ENCODE measurements around the gene GPR143. TPM values are rescaled to one million over a fixed set of nuclear protein-coding genes. Genes with fewer than 3 reads are reported as not detected.
"Not testable (repeated sequence)": the region's sequence is repeated elsewhere in the genome, so short reads cannot be mapped to it uniquely, and the experiment has no call there.

GPR143 gene
- total RNA-seq (2014; rRNA removed; shearing (Covaris generic)), result not detected in 2 replicates
- not detected in 2 replicates for polyA plus RNA-seq (2016; fragmentation: Nextera tagmentation; extraction: Ambion mirVana)

DNA sequence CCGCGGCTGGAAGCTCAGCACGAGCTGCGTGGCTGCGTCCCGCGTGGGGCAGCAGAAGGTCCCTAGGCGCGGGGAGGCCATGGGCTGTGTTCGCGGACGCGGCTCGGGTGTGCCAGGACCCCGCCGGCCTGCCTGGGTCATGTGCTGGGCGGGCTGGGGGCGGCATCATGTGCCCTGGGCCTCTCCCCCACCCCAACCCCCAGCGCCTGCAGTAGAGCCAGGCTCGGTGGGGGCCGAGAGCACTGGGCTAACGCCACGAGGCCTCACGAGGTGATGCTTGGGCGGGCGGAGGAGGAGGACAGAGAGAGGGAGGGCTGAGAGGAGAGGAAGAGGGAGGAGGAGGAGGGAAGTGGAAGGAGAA lies at the start of gene GPR143:
TSS of gene GPR143 (minus strand) at position 111 of the 361 bp plus-strand sequence. CDS start at position 81, 30 bp downstream.
- no peak within 1 kb of the TSS for H3K4me2 ChIP-seq (ENCODE audit: unreplicated experiment)
- H3K9me3 ChIP-seq (ENCODE audit: low read depth), result no peaks in the 10 kb centered on the region
- H3K79me2 ChIP-seq (ENCODE audit: insufficient read depth), result no peaks in the 10 kb centered on the region
- DNase-seq, result no peak
- H3K27ac ChIP-seq, result no peak within 1 kb of the TSS
- H3K4me1 ChIP-seq (ENCODE audit: insufficient read depth), result no peaks in the 10 kb centered on the region
- in situ Hi-C loops (cut with MboI), result no loop called here
- 66 to 100% methylated on average over 1 to 7 of the region's 26 CpGs for WGBS, 2 experiments (ENCODE audit: low coverage in 1 of 2, low lambda C conversion rate in 2 of 2, missing lambda C conversion rate in 2 of 2)
- no peaks in the 10 kb centered on the region for H3K27me3 ChIP-seq (replicated peaks; ENCODE audit: insufficient read depth)
- no peak within 1 kb of the TSS for H2AFZ ChIP-seq
- H3K9ac ChIP-seq, result no peak within 1 kb of the TSS
- no peaks in the 10 kb centered on the region for H4K20me1 ChIP-seq (ENCODE audit: insufficient read depth)
- no peak for TF ChIP-seq EZH2phosphoT487 (IDR thresholded peaks at IDR 0.05; ENCODE audit: insufficient read depth, low read depth)
- no peak for TF ChIP-seq EZH2 (IDR thresholded peaks at IDR 0.05; ENCODE audit: insufficient read depth, poor library complexity, severe bottlenecking)
- H3K36me3 ChIP-seq (ENCODE audit: low read depth), result no peaks in the 10 kb centered on the region
- H3K9me2 ChIP-seq (ENCODE audit: insufficient read depth), result no peaks in the 10 kb centered on the region
- H3F3A ChIP-seq (ENCODE audit: insufficient read depth), result no peaks in the 10 kb centered on the region
- no peak within 1 kb of the TSS for H3K4me3 ChIP-seq

DNA sequence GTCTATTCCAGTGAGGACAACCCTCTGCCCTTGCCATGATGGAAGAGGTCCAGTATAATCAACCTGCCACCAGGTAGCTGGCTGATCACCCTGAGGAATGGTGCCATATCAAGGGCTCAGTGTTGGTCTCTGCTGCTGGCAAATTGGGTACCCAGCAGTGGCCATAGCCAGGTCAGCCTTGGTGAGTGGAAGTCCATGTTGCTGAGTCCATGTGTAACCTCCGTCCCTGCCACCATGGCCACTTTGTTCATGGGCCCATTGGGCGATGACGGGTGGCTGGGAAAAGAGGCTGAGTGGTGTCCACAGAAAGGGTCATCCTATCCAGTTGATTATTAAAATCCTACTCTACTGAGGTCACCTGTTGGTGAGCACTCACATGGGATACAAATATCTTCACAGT lies 45.4 kb upstream of the GPR143 start:
- H2AFZ ChIP-seq; H3K27ac ChIP-seq; H3K4me3 ChIP-seq; H3K27me3 ChIP-seq (replicated peaks; ENCODE audit: insufficient read depth); H3K36me3 ChIP-seq (ENCODE audit: low read depth); H3F3A ChIP-seq (ENCODE audit: insufficient read depth); H3K4me2 ChIP-seq (ENCODE audit: unreplicated experiment); H3K4me1 ChIP-seq (ENCODE audit: insufficient read depth); in situ Hi-C loops (cut with MboI); H4K20me1 ChIP-seq (ENCODE audit: insufficient read depth); H3K79me2 ChIP-seq (ENCODE audit: insufficient read depth); H3K9me3 ChIP-seq (ENCODE audit: low read depth); H3K9ac ChIP-seq; DNase-seq; H3K9me2 ChIP-seq (ENCODE audit: insufficient read depth): not testable (repeated sequence)
- 62 to 100% methylated on average over 2 to 3 of the region's 3 CpGs for WGBS, 2 experiments (ENCODE audit: low coverage in 1 of 2, low lambda C conversion rate in 2 of 2, missing lambda C conversion rate in 2 of 2)

DNA sequence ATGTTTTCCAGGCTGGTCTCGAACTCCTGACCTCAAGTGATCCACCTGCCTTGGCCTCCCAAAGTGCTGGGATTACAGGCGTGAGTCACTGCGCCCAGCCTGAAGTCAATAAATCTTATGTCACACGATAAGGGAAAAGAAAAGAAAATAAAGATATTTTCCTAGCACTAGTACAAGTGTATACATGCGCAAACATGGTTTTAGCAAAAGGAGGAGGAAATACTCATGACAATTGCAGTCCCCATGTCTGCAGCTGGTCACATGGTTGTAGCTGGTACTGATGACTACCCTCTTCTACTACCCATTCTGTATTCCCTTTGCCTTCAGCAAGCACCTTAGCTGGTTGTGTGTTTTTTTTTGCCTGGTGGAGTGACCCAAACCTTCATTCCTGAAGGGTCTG lies 44.2 kb upstream of the GPR143 start:
- 52 to 55% methylated on average over 5 of the region's 5 CpGs for WGBS, 2 experiments (ENCODE audit: low coverage in 1 of 2, low lambda C conversion rate in 2 of 2, missing lambda C conversion rate in 2 of 2)
- H3K9ac ChIP-seq; H2AFZ ChIP-seq; H3K27me3 ChIP-seq (replicated peaks; ENCODE audit: insufficient read depth); H3K4me2 ChIP-seq (ENCODE audit: unreplicated experiment); H4K20me1 ChIP-seq (ENCODE audit: insufficient read depth); H3F3A ChIP-seq (ENCODE audit: insufficient read depth); H3K4me1 ChIP-seq (ENCODE audit: insufficient read depth); H3K9me3 ChIP-seq (ENCODE audit: low read depth); H3K36me3 ChIP-seq (ENCODE audit: low read depth); H3K4me3 ChIP-seq; H3K9me2 ChIP-seq (ENCODE audit: insufficient read depth); in situ Hi-C loops (cut with MboI); DNase-seq; H3K27ac ChIP-seq; H3K79me2 ChIP-seq (ENCODE audit: insufficient read depth): not testable (repeated sequence)

DNA sequence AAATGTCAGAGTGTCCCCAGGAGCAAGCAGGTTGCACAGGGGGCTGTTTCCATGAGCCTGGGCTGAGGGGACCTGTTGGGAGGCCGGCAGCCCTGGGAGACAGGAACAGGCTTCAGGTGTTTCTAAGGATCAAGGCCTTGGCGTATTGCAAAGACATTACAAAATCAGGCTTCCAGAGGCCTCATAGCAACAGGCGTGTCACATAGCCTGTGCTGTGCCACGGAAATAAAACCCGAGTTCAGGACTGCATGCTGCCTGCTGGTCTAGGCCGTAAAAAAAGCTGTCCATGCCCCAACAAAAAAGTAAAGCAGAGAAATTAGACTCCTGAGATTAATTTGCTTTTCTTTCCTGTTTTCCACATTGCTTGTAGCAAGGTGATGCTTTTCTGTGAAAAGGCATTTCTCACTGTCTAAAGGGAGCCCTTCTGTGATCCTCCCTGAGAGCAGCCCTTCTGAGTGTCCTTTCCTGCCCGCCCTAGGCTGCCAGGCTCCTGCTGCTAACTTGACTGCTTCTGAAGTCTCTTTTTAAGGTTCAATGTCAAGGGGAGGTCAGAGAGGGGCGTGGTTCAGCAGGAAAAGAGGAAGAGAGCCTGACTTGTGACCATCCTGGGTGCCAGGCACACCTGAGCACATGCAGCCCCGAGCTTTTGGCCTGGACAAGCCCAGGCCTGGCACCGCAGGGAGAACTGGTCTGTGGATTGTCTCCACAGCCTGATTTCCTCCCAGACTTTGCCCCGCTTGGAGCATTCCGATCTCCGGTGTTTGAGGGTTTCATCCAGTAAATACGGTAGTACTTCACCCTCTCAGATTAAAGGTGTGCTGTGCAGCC lies 41.9 kb upstream of the GPR143 start:
- Histone ChIP-seq H3K36me3 (ENCODE audit: low read depth) (no peaks in the 10 kb centered on the region), H3K27me3 (replicated peaks; ENCODE audit: insufficient read depth) (no peaks in the 10 kb centered on the region), H3K79me2 (ENCODE audit: insufficient read depth) (no peaks in the 10 kb centered on the region), H3K27ac (no peak overlapping the region), H3K9ac (no peak overlapping the region), H3K4me1 (ENCODE audit: insufficient read depth) (no peaks in the 10 kb centered on the region), H3K9me3 (ENCODE audit: low read depth) (no peaks in the 10 kb centered on the region), H4K20me1 (ENCODE audit: insufficient read depth) (no peaks in the 10 kb centered on the region), H2AFZ (no peak overlapping the region), H3K9me2 (ENCODE audit: insufficient read depth) (no peaks in the 10 kb centered on the region), H3K4me2 (ENCODE audit: unreplicated experiment) (no peak overlapping the region), H3K4me3 (no peak overlapping the region), H3F3A (ENCODE audit: insufficient read depth) (no peaks in the 10 kb centered on the region)
- TF ChIP-seq EZH2phosphoT487 (IDR thresholded peaks at IDR 0.05; ENCODE audit: insufficient read depth, low read depth), result no peak
- TF ChIP-seq EZH2 (IDR thresholded peaks at IDR 0.05; ENCODE audit: insufficient read depth, poor library complexity, severe bottlenecking), result no peak
- no peak for DNase-seq
- 60 to 67% methylated on average over 9 to 11 of the region's 14 CpGs for WGBS, 2 experiments (ENCODE audit: low coverage in 1 of 2, low lambda C conversion rate in 2 of 2, missing lambda C conversion rate in 2 of 2)
- in situ Hi-C loops (cut with MboI), result no loop called here

GRCh38 chrX:9805956-9806355 lies 40.3 kb upstream of the GPR143 start:
- no peaks in the 10 kb centered on the region for H3K36me3 ChIP-seq (ENCODE audit: low read depth)
- no peak overlapping the region for H2AFZ ChIP-seq
- H3K27ac ChIP-seq, result no peak overlapping the region
- H4K20me1 ChIP-seq (ENCODE audit: insufficient read depth), result no peaks in the 10 kb centered on the region
- H3K4me2 ChIP-seq (ENCODE audit: unreplicated experiment), result no peak overlapping the region
- H3K79me2 ChIP-seq (ENCODE audit: insufficient read depth), result no peaks in the 10 kb centered on the region
- H3K9me3 ChIP-seq (ENCODE audit: low read depth), result no peaks in the 10 kb centered on the region
- no peaks in the 10 kb centered on the region for H3K4me1 ChIP-seq (ENCODE audit: insufficient read depth)
- 71 to 78% methylated on average over 6 to 7 of the region's 7 CpGs for WGBS, 2 experiments (ENCODE audit: low coverage in 1 of 2, low lambda C conversion rate in 2 of 2, missing lambda C conversion rate in 2 of 2)
- no peaks in the 10 kb centered on the region for H3K9me2 ChIP-seq (ENCODE audit: insufficient read depth)
- no peaks in the 10 kb centered on the region for H3K27me3 ChIP-seq (replicated peaks; ENCODE audit: insufficient read depth)
- H3F3A ChIP-seq (ENCODE audit: insufficient read depth), result no peaks in the 10 kb centered on the region
- TF ChIP-seq EZH2 (IDR thresholded peaks at IDR 0.05; ENCODE audit: insufficient read depth, poor library complexity, severe bottlenecking) (no peak), EZH2phosphoT487 (IDR thresholded peaks at IDR 0.05; ENCODE audit: insufficient read depth, low read depth) (no peak)
- H3K9ac ChIP-seq, result no peak overlapping the region
- in situ Hi-C loops (cut with MboI), result no loop called here
- H3K4me3 ChIP-seq, result no peak overlapping the region
- DNase-seq, result no peak

Measured in GM23248 (cell line).